ENCODE data around the gene PML. TPM values are rescaled to one million over a fixed set of nuclear protein-coding genes. Genes with fewer than 3 reads are reported as not detected.

Gene PML
- total and polyA plus RNA-seq, 10 donors: 17.5 to 127 (median 83.1) TPM

DNA sequence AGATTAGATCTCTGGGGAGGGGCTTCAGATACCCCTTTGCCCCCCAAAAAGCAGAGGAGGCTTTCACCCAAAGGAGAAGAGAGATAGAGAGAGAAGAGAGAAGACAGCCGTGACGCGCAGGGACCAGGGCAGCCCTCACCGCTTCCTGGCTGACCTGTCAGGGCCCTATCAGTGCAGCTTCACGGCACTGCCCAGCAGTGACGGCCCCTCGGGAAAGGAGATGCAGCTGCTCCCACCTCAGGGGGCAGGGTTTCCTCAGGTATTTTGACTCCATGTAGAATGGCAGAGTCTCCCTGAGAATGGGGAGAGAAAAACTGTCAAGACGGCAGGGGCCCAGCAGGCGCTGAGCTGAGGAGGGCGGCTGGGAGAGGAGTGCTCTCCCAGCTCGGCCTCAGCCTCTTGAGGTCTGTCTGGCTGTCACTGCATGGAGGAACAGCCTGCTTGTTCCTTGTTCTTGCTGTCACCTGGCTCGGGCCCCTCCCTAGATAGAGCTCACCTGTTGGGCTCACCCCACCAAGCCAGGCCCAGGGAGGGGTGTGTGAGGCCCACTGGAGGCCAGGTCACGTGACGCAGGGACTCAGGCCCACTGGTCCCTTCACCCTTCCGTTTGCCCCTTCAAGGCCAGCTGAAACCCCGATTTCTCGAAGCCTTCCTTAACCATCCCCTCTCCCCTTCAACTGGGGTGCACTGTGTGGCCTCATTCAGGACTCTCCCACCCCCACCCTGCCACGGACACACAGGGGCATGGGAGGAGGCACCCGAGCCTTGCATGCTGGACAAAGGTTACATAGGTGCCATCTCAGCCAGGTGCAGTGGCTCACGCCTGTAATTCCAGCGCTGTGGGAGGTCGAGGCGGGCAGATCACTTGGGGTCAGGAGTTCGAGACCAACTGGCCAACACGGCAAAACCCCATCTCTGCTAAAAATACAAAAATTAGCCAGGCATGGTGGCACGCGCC, 40.0 kb upstream of the PML start:
- Histone ChIP-seq H3K36me3 (no peaks in the 10 kb centered on the region), H3K9me3 (no peaks in the 10 kb centered on the region), H3K27me3 (replicated peaks in 1 of 7) (no peaks in the 10 kb centered on the region), H3K4me1 (peaks cover 6 to 61% (median 44%) of the 10 kb centered on the region in 6 donors), H3K4me3 (no peak overlapping the region), H3K27ac (peak overlapping the region in 1 of 8 donors; percentile 90)
- WGBS, 5 donors: 83 to 94% (median 87%) methylated on average over 24 to 27 of the region's 27 CpGs
- TF ChIP-seq POLR2A (IDR thresholded peaks at IDR 0.05): no peak
- intact Hi-C loops (cut with DNase I; ENCODE audit: low total_unique reads): no loop called here
- peak; percentile 58 for DNase-seq

DNA sequence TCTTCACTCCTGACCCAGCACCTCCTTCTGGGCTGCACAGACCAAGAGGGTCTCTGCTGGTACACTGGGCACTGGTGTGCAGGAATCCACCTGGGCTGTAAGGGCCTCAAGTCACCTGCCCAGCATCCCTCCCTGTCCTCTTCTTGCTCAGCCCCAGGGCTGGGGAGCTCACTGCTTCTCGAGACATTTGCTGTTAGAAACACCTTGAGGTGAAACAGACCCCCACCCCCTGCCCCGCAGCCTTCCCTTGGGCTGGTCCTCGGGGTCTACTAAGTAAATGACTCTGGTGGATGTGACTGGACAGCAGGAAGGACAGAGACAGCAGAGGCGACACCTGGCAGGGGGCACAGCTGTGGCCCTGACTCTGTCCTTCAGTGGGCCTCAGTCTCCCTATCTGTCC, 39.2 kb upstream of the PML start:
- peaks cover 6 to 66% (median 49%) of the 10 kb centered on the region in 6 donors for H3K4me1 ChIP-seq

GRCh38 chr15:73955861-73956742, 38.4 kb upstream of the PML start:
- Histone ChIP-seq H3K27me3 (replicated peaks in 1 of 7) (no peaks in the 10 kb centered on the region), H3K36me3 (no peaks in the 10 kb centered on the region), H3K4me3 (no peak overlapping the region), H3K4me1 (peaks cover 2 to 60% (median 43%) of the 10 kb centered on the region in 6 donors), H3K27ac (peak overlapping the region in 4 of 8 donors; percentile 5 to 44 (median 27)), H3K9me3 (no peaks in the 10 kb centered on the region)
- peak; percentile 49 for DNase-seq
- TF ChIP-seq POLR2AphosphoS5 (IDR thresholded peaks at IDR 0.05) (no peak), POLR2A (IDR thresholded peaks at IDR 0.05) (no peak), CTCF (IDR thresholded peaks at IDR 0.05 in 8 of 11, conservative IDR thresholded peaks at IDR 0.05 in 3 of 11) (no peak)
- intact Hi-C loops (cut with DNase I; ENCODE audit: low total_unique reads): no loop called here
- 79 to 88% (median 80%) methylated on average over 11 to 12 of the region's 12 CpGs for WGBS, 5 donors

More for the DNA sequence above, 39.2 kb upstream of the PML start:
- intact Hi-C loops (cut with DNase I; ENCODE audit: low total_unique reads): no loop called here
- Histone ChIP-seq H3K27me3 (replicated peaks in 1 of 7) (no peaks in the 10 kb centered on the region), H3K9me3 (no peaks in the 10 kb centered on the region), H3K27ac (no peak overlapping the region), H3K4me3 (no peak overlapping the region), H3K36me3 (no peaks in the 10 kb centered on the region)
- peak; percentile 58 for DNase-seq
- TF ChIP-seq POLR2A (IDR thresholded peaks at IDR 0.05) (no peak), POLR2AphosphoS5 (IDR thresholded peaks at IDR 0.05) (no peak), CTCF (IDR thresholded peaks at IDR 0.05 in 8 of 11, conservative IDR thresholded peaks at IDR 0.05 in 3 of 11) (no peak)
- WGBS, 5 donors: 76 to 95% (median 90%) methylated on average over 4 of the region's 4 CpGs

DNA sequence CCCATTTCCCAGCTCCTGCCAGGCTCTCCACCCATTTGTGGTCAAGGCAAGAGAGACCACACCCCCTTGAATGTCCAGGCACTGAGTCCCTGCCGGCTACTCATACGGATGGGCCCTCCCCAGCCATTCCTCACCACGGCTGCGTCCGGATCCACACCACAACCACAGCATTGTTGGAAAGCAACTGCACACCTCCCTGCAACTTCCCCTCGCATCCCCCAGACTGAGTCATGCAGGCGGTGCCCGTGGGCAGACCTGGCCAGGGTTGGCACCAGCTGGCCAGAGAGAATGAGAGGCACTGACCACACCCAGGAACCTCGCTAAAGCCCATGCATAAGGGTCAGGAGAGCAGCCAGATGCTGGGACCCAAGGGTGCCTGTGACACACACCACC, 37.8 kb upstream of the PML start:
- Histone ChIP-seq H3K27me3 (replicated peaks in 1 of 7) (no peaks in the 10 kb centered on the region), H3K9me3 (no peaks in the 10 kb centered on the region), H3K4me3 (no peak overlapping the region), H3K4me1 (peaks cover 2 to 54% (median 37%) of the 10 kb centered on the region in 6 donors), H3K36me3 (no peaks in the 10 kb centered on the region), H3K27ac (peak overlapping the region in 4 of 8 donors; percentile 5 to 44 (median 27))
- TF ChIP-seq POLR2A (IDR thresholded peaks at IDR 0.05): no peak
- no peak for TF ChIP-seq CTCF (IDR thresholded peaks at IDR 0.05 in 8 of 11, conservative IDR thresholded peaks at IDR 0.05 in 3 of 11)
- TF ChIP-seq POLR2AphosphoS5 (IDR thresholded peaks at IDR 0.05): peak; percentile 60 to 62 (median 60)
- 12 to 29% (median 16%) methylated on average over 9 of the region's 9 CpGs; no CpG with 5 or more reads in 1 of the 5 donors for WGBS, 5 donors
- DNase-seq: peak; percentile 80
- intact Hi-C loops (cut with DNase I; ENCODE audit: low total_unique reads): no loop called here
